IMR-90 (cell line): ENCODE measurements around the gene NOP14.
"Not testable (repeated sequence)": the region's sequence is repeated elsewhere in the genome, so short reads cannot be mapped to it uniquely, and the experiment has no call there.

ENCODE experiments used
- TF ChIP-seq, protein P1 (sequence below): fragments of 150-350 bp; IDR thresholded peaks from 2 replicates; pipeline ENCODE4 v1.6.1; 2016; ENCODE audit warnings: low read depth, mild to moderate bottlenecking, low read length, moderate library complexity, borderline replicate concordance
- TF ChIP-seq, protein P2 (sequence below): conservative IDR thresholded peaks from 2 replicates; pipeline ENCODE4 v1.5.1; 2012; ENCODE audit warnings: mild to moderate bottlenecking, low read depth, low read length, improper control_type of control experiment

DNA sequence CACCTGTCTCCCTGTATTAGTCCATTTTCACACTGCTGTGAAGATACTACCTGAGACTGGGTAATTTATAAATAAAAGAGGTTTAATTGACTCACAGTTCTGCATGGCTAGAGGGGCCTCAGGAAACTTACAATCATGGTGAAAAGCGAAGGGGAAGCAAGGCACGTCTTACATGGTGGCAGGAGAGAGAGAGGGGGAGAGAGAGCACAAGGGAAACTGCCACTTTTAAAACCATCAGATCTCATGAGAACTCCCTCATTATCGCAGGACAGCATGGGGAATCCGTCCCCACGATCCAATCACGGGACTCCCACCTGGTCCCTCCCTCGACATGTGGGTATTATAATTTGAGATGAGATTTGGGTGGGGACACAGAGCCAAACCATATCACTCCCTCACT, 20.5 kb upstream of the NOP14 start:
- TF ChIP-seq, protein P1, sequence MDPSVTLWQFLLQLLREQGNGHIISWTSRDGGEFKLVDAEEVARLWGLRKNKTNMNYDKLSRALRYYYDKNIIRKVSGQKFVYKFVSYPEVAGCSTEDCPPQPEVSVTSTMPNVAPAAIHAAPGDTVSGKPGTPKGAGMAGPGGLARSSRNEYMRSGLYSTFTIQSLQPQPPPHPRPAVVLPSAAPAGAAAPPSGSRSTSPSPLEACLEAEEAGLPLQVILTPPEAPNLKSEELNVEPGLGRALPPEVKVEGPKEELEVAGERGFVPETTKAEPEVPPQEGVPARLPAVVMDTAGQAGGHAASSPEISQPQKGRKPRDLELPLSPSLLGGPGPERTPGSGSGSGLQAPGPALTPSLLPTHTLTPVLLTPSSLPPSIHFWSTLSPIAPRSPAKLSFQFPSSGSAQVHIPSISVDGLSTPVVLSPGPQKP: not testable (repeated sequence)
- TF ChIP-seq, protein P2, sequence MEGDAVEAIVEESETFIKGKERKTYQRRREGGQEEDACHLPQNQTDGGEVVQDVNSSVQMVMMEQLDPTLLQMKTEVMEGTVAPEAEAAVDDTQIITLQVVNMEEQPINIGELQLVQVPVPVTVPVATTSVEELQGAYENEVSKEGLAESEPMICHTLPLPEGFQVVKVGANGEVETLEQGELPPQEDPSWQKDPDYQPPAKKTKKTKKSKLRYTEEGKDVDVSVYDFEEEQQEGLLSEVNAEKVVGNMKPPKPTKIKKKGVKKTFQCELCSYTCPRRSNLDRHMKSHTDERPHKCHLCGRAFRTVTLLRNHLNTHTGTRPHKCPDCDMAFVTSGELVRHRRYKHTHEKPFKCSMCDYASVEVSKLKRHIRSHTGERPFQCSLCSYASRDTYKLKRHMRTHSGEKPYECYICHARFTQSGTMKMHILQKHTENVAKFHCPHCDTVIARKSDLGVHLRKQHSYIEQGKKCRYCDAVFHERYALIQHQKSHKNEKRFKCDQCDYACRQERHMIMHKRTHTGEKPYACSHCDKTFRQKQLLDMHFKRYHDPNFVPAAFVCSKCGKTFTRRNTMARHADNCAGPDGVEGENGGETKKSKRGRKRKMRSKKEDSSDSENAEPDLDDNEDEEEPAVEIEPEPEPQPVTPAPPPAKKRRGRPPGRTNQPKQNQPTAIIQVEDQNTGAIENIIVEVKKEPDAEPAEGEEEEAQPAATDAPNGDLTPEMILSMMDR: not testable (repeated sequence)
